GM19372 (cell line): ENCODE data around the gene BICRA.
"Not testable (repeated sequence)": the region's sequence is repeated elsewhere in the genome, so short reads cannot be mapped to it uniquely, and the experiment has no call there.

Experiments
- ATAC-seq: cut with Tn5 transposase; IDR thresholded peaks from one replicate; pipeline ENCODE4 v1.9.1; 2021; ENCODE audit warnings: mild to moderate bottlenecking, low read depth, moderate library complexity; ENCODE audit not compliant: unreplicated experiment

BICRA gene

GRCh38 chr19:47658431-47659348, 49.8 kb downstream of the BICRA start:
- no peak for ATAC-seq

GRCh38 chr19:47660435-47660832, 51.5 kb downstream of the BICRA start:
- no peak for ATAC-seq

- ATAC-seq, result no peak
These were observed 52.2 kb downstream of the BICRA start for GRCh38 chr19:47661161-47661560.

GRCh38 chr19:47661611-47662010, 52.7 kb downstream of the BICRA start:
- no peak for ATAC-seq

- ATAC-seq, result no peak
These were observed 54.5 kb downstream of the BICRA start for GRCh38 chr19:47663435-47663910.

- ATAC-seq, result no peak
These were observed 55.2 kb downstream of the BICRA start for GRCh38 chr19:47663911-47664771.

GRCh38 chr19:47668556-47668955, 59.6 kb downstream of the BICRA start:
- not testable (repeated sequence) for ATAC-seq

GRCh38 chr19:47670736-47671135, 61.8 kb downstream of the BICRA start:
- no peak for ATAC-seq

GRCh38 chr19:47671499-47671898, 62.6 kb downstream of the BICRA start:
- no peak for ATAC-seq

GRCh38 chr19:47673426-47673825, 64.5 kb downstream of the BICRA start:
- ATAC-seq, result no peak

- ATAC-seq, result no peak
These were observed 65.6 kb downstream of the BICRA start for GRCh38 chr19:47674548-47674947.

- ATAC-seq, result no peak
These were observed 66.3 kb downstream of the BICRA start for GRCh38 chr19:47675271-47675670.

- ATAC-seq, result no peak
These were observed 66.9 kb downstream of the BICRA start for GRCh38 chr19:47675859-47676258.

GRCh38 chr19:47676811-47677210, 67.9 kb downstream of the BICRA start:
- no peak for ATAC-seq

GRCh38 chr19:47679251-47679900, 70.4 kb downstream of the BICRA start:
- no peak for ATAC-seq

GRCh38 chr19:47679922-47680857, 71.3 kb downstream of the BICRA start:
- no peak for ATAC-seq

GRCh38 chr19:47680858-47681332, 72.0 kb downstream of the BICRA start:
- no peak for ATAC-seq

- ATAC-seq, result no peak
These were observed 72.5 kb downstream of the BICRA start for GRCh38 chr19:47681388-47681787.

GRCh38 chr19:47681936-47682335, 73.0 kb downstream of the BICRA start:
- no peak for ATAC-seq
